Calu3 (cell line): Measurements from ENCODE around the gene GMDS. TPM values are rescaled to one million over a fixed set of nuclear protein-coding genes. Genes with fewer than 3 reads are reported as not detected.

Experiments
- BruUV-seq: library from RNA; stranded (reverse); fragments of 400-500 nt; replicated peaks from 2 replicates; lab custom pipeline; 2021; lab: Mats Ljungman, UMichigan
- CTCF ChIA-PET: fragments of 300-600 bp; sonication (Branson Sonifier 250); formaldehyde crosslinking; loops from one replicate; lab custom pipeline; 2022; ENCODE audit warnings: antibody characterized with exemption; lab: Charles Lee
- DNase-seq: peaks from one replicate; pipeline ENCODE4 v3.0.0; 2022
- H3K27ac Mint-ChIP-seq: one replicate; pipeline ENCODE4 v1.8.0; 2022; ENCODE audit warnings: mixed read lengths; ENCODE audit not compliant: unreplicated experiment
- H3K27me3 Mint-ChIP-seq: one replicate; pipeline ENCODE4 v1.8.0; 2022; ENCODE audit warnings: mixed read lengths; ENCODE audit not compliant: unreplicated experiment
- H3K36me3 Mint-ChIP-seq: one replicate; pipeline ENCODE4 v1.8.0; 2022; ENCODE audit warnings: mild to moderate bottlenecking, moderate library complexity, mixed read lengths; ENCODE audit not compliant: insufficient read depth, unreplicated experiment
- H3K4me1 Mint-ChIP-seq: one replicate; pipeline ENCODE4 v1.8.0; 2022; ENCODE audit warnings: mild to moderate bottlenecking, low read depth, mixed read lengths; ENCODE audit not compliant: unreplicated experiment
- H3K4me3 Mint-ChIP-seq: one replicate; pipeline ENCODE4 v1.8.0; 2022; ENCODE audit warnings: mild to moderate bottlenecking, low read depth, moderate library complexity, mixed read lengths; ENCODE audit not compliant: unreplicated experiment
- H3K9me3 Mint-ChIP-seq: one replicate; pipeline ENCODE4 v1.8.0; 2022; ENCODE audit warnings: low read depth, mixed read lengths; ENCODE audit not compliant: unreplicated experiment
- CTCF ChIP-seq: fragments of 200-600 bp; IDR thresholded peaks from one replicate; pipeline ENCODE4 v1.8.0; 2022; ENCODE audit warnings: antibody characterized with exemption; ENCODE audit not compliant: unreplicated experiment
- intact Hi-C: fragments of 100-400 bp; cut with micrococcal nuclease; formaldehyde crosslinking; loops from one replicate; pipeline ENCODE4 v1.10.0; 2022; ENCODE audit not compliant: unreplicated experiment
- total RNA-seq: library from RNA; stranded (reverse); gene quantifications from 2 replicates; pipeline ENCODE4 v1.2.3, GENCODE V29; 2022

The GMDS gene
- total RNA-seq, 1 experiment from 2014 or later = 58.2 TPM

GRCh38 chr6:2231438-2231837 is 14.0 kb downstream of the GMDS start:
- CTCF ChIA-PET = no interaction called here

GRCh38 chr6:2230659-2231277 is 14.6 kb downstream of the GMDS start:
- Mint-ChIP-seq H3K9me3 (no peaks in the 10 kb centered on the region), H3K27ac (no peak overlapping the region), H3K4me3 (no peak overlapping the region), H3K36me3 (peaks cover under 1% of the 10 kb centered on the region), H3K27me3 (no peaks in the 10 kb centered on the region), H3K4me1 (peaks cover 45% of the 10 kb centered on the region)
- no peak for TF ChIP-seq CTCF
- DNase-seq = no peak
- no TSS peak for BruUV-seq
- intact Hi-C loops = no loop called here
- CTCF ChIA-PET = no interaction called here

More at GRCh38 chr6:2231438-2231837, 14.0 kb downstream of the GMDS start:
- no peak for TF ChIP-seq CTCF
- Mint-ChIP-seq H3K27ac (no peak overlapping the region), H3K4me1 (peaks cover 39% of the 10 kb centered on the region), H3K9me3 (no peaks in the 10 kb centered on the region), H3K4me3 (no peak overlapping the region), H3K27me3 (no peaks in the 10 kb centered on the region), H3K36me3 (no peaks in the 10 kb centered on the region)
- no TSS peak for BruUV-seq
- no peak for DNase-seq
- intact Hi-C loops = no loop called here

GRCh38 chr6:2229742-2230141 is 15.7 kb downstream of the GMDS start:
- H3K36me3 Mint-ChIP-seq = peaks cover 7% of the 10 kb centered on the region
- no TSS peak for BruUV-seq
- no peak for TF ChIP-seq CTCF
- CTCF ChIA-PET = no interaction called here
- DNase-seq = no peak
- H3K9me3 Mint-ChIP-seq = no peaks in the 10 kb centered on the region
- H3K27ac Mint-ChIP-seq = no peak overlapping the region
- peaks cover 53% of the 10 kb centered on the region for H3K4me1 Mint-ChIP-seq
- H3K4me3 Mint-ChIP-seq = no peak overlapping the region
- intact Hi-C loops = loop anchor here (10.0 kb wide), 1 partner anchor 465 kb away; no protein-coding TSS in a partner anchor
- no peaks in the 10 kb centered on the region for H3K27me3 Mint-ChIP-seq

GRCh38 chr6:2229039-2229438 is 16.4 kb downstream of the GMDS start:
- no peak for TF ChIP-seq CTCF
- Mint-ChIP-seq H3K4me1 (peaks cover 56% of the 10 kb centered on the region), H3K27me3 (no peaks in the 10 kb centered on the region), H3K9me3 (no peaks in the 10 kb centered on the region), H3K36me3 (peaks cover 7% of the 10 kb centered on the region), H3K4me3 (no peak overlapping the region), H3K27ac (no peak overlapping the region)
- BruUV-seq = no TSS peak
- intact Hi-C loops = loop anchor here (10.0 kb wide), 1 partner anchor 466 kb away; no protein-coding TSS in a partner anchor
- CTCF ChIA-PET = no interaction called here
- DNase-seq = no peak
